IMR-90 (cell line): ENCODE results near the gene MCAM. TPM values are rescaled to one million over a fixed set of nuclear protein-coding genes. Genes with fewer than 3 reads are reported as not detected.

Experiments used
- ATAC-seq: fragments of 200-7000 bp; cut with Tn5 transposase; 2 replicates; pipeline ENCODE4 v1.9.1; 2020; ENCODE audit warnings: low read depth, mild to moderate bottlenecking, moderate library complexity
- BruUV-seq: library from RNA; stranded (reverse); fragments of 400-500 nt; replicated peaks from 2 replicates; lab custom pipeline; 2021; lab: Mats Ljungman, UMichigan
- CTCF ChIA-PET: fragments of 300-600 bp; formaldehyde crosslinking; extraction: SDS; loops from one replicate; lab custom pipeline; 2021; ENCODE audit warnings: antibody characterized with exemption; lab: Yijun Ruan, JAX
- POLR2A ChIA-PET: fragments of 300-600 bp; sonication (Branson Sonifier 250); formaldehyde crosslinking; loops from one replicate; lab custom pipeline; 2022; ENCODE audit warnings: antibody characterized with exemption; ENCODE audit not compliant: unreplicated experiment; lab: Charles Lee
- DNase-seq: peaks from one replicate; pipeline ENCODE4 v3.0.0; 2013
- H2AFZ ChIP-seq: replicated peaks from 2 replicates; pipeline ENCODE3; 2013; ENCODE audit warnings: low read length, mild to moderate bottlenecking; ENCODE audit not compliant: poor library complexity
- H2AK5ac ChIP-seq: 2 replicates; pipeline ENCODE4 v1.6.1; 2013; ENCODE audit warnings: low read depth, low read length, inconsistent platforms
- H2AK9ac ChIP-seq: replicated peaks from 2 replicates; pipeline ENCODE3; 2013; ENCODE audit warnings: mild to moderate bottlenecking, low read depth, low read length, moderate library complexity; ENCODE audit not compliant: poor library complexity
- H2BK120ac ChIP-seq: 2 replicates; pipeline ENCODE4 v1.6.1; 2013; ENCODE audit warnings: low read depth, low read length, inconsistent platforms
- H2BK15ac ChIP-seq: 3 replicates; pipeline ENCODE4 v1.6.1; 2013; ENCODE audit warnings: low read depth, low read length, inconsistent platforms
- H2BK20ac ChIP-seq: 2 replicates; pipeline ENCODE4 v1.6.1; 2013; ENCODE audit warnings: low read depth, mild to moderate bottlenecking, inconsistent platforms, low read length, moderate library complexity
- H2BK5ac ChIP-seq: 2 replicates; pipeline ENCODE4 v1.6.1; 2013; ENCODE audit warnings: mild to moderate bottlenecking, low read depth, low read length, inconsistent platforms; ENCODE audit not compliant: poor library complexity, severe bottlenecking
- H3K14ac ChIP-seq: replicated peaks from 2 replicates; pipeline ENCODE4 v1.6.1; 2013; ENCODE audit warnings: low read depth, low read length, inconsistent platforms
- H3K18ac ChIP-seq: 2 replicates; pipeline ENCODE4 v1.6.1; 2013; ENCODE audit warnings: low read depth, low read length, control low read depth
- H3K23ac ChIP-seq: 2 replicates; pipeline ENCODE4 v1.6.1; 2013; ENCODE audit warnings: low read depth, low read length, inconsistent platforms
- H3K27ac ChIP-seq: 2 replicates; pipeline ENCODE4 v1.5.1; 2013; ENCODE audit warnings: mild to moderate bottlenecking, control low read depth, low read length; ENCODE audit not compliant: insufficient read depth
- H3K27me3 ChIP-seq: 2 replicates; pipeline ENCODE4 v1.6.1; 2013; ENCODE audit warnings: low read length; ENCODE audit not compliant: control insufficient read depth, insufficient read depth
- H3K36me3 ChIP-seq: 2 replicates; pipeline ENCODE4 v1.6.1; 2013; ENCODE audit warnings: low read length, mixed read lengths; ENCODE audit not compliant: control insufficient read depth, insufficient read depth
- H3K4ac ChIP-seq: 2 replicates; pipeline ENCODE4 v1.6.1; 2013; ENCODE audit warnings: low read depth, low read length, inconsistent platforms
- H3K4me1 ChIP-seq: 2 replicates; pipeline ENCODE4 v1.6.1; 2013; ENCODE audit warnings: low read length, mixed read lengths; ENCODE audit not compliant: control insufficient read depth, insufficient read depth
- H3K4me2 ChIP-seq: 2 replicates; pipeline ENCODE4 v1.6.1; 2013; ENCODE audit warnings: low read depth, mild to moderate bottlenecking, control low read depth, low read length, moderate library complexity
- H3K4me3 ChIP-seq: 2 replicates; pipeline ENCODE4 v1.5.1; 2013; ENCODE audit warnings: low read depth, mild to moderate bottlenecking, control low read depth, low read length, moderate library complexity; ENCODE audit not compliant: insufficient read depth
- H3K56ac ChIP-seq: 2 replicates; pipeline ENCODE4 v1.6.1; 2013; ENCODE audit warnings: low read length, inconsistent platforms; ENCODE audit not compliant: insufficient read depth; ENCODE audit errors: extremely low read depth
- H3K79me1 ChIP-seq, 2 experiments: 2 replicates each; pipeline ENCODE4 v1.6.1; 2013; ENCODE audit warnings: low read length in 2 of 2, inconsistent platforms in 1 of 2, low read depth in 1 of 2
- H3K9ac ChIP-seq: 2 replicates; pipeline ENCODE4 v1.6.1; 2013; ENCODE audit warnings: low read depth, low read length, control low read depth
- H3K9me1 ChIP-seq: 2 replicates; pipeline ENCODE4 v1.6.1; 2013; ENCODE audit warnings: low read length, inconsistent platforms; ENCODE audit not compliant: insufficient read depth
- H3K9me3 ChIP-seq: 2 replicates; pipeline ENCODE4 v1.6.1; 2013; ENCODE audit warnings: low read length; ENCODE audit not compliant: control insufficient read depth, insufficient read depth
- H4K20me1 ChIP-seq: 2 replicates; pipeline ENCODE4 v1.6.1; 2013; ENCODE audit warnings: low read length, inconsistent platforms; ENCODE audit not compliant: insufficient read depth
- H4K5ac ChIP-seq: 2 replicates; pipeline ENCODE4 v1.6.1; 2013; ENCODE audit warnings: mild to moderate bottlenecking, low read depth, low read length, control low read depth
- H4K8ac ChIP-seq, 2 experiments: 2 replicates each; pipeline ENCODE4 v1.6.1; 2013; ENCODE audit warnings: low read depth in 2 of 2, low read length in 2 of 2, control low read depth in 1 of 2, inconsistent platforms in 1 of 2
- H4K91ac ChIP-seq: 2 replicates; pipeline ENCODE4 v1.6.1; 2013; ENCODE audit warnings: low read depth, low read length, inconsistent platforms; ENCODE audit not compliant: insufficient read depth
- BHLHE40 ChIP-seq: fragments of 150-350 bp; IDR thresholded peaks from 2 replicates; pipeline ENCODE4 v1.6.1; 2016; ENCODE audit warnings: mild to moderate bottlenecking, low read depth, low read length
- CEBPB ChIP-seq: IDR thresholded peaks from 2 replicates; pipeline ENCODE4 v1.6.1; 2012; ENCODE audit warnings: low read depth, low read length, improper control_type of control experiment
- CHD1 ChIP-seq: IDR thresholded peaks from 2 replicates; pipeline ENCODE4 v1.6.1; 2012; ENCODE audit warnings: low read depth, low read length, improper control_type of control experiment
- FOS ChIP-seq: fragments of 150-350 bp; IDR thresholded peaks from 2 replicates; pipeline ENCODE4 v1.6.1; 2016; ENCODE audit warnings: low read depth, low read length
- NFE2L2 ChIP-seq: fragments of 150-350 bp; IDR thresholded peaks from 2 replicates; pipeline ENCODE4 v1.6.1; 2016; ENCODE audit warnings: low read depth, mild to moderate bottlenecking, low read length
- POLR2A ChIP-seq: IDR thresholded peaks from 2 replicates; pipeline ENCODE4 v1.6.1; 2012; ENCODE audit warnings: mild to moderate bottlenecking, low read depth, low read length
- RAD21 ChIP-seq: IDR thresholded peaks from 2 replicates; pipeline ENCODE4 v1.6.1; 2012; ENCODE audit warnings: low read length, improper control_type of control experiment
- RCOR1 ChIP-seq: IDR thresholded peaks from 2 replicates; pipeline ENCODE4 v1.6.1; 2012; ENCODE audit warnings: mild to moderate bottlenecking, low read length, improper control_type of control experiment; ENCODE audit not compliant: insufficient replicate concordance
- RFX5 ChIP-seq: IDR thresholded peaks from 2 replicates; pipeline ENCODE4 v1.8.0; 2012; ENCODE audit warnings: low read depth, mild to moderate bottlenecking, low read length, moderate library complexity
- SMC3 ChIP-seq: fragments of 150-350 bp; IDR thresholded peaks from 2 replicates; pipeline ENCODE4 v1.6.1; 2016; ENCODE audit warnings: low read depth, mild to moderate bottlenecking, antibody characterized with exemption, low read length, moderate library complexity
- WGBS, 2 experiments: methylation state at CpG; one replicate each; pipeline versions ENCODE4 v1.1.5 to v1.1.7; 2013; ENCODE audit warnings: missing lambda C conversion rate in 2 of 2; ENCODE audit not compliant: insufficient read length in 1 of 2; ENCODE audit errors: extremely low coverage in 2 of 2; 5-methylcytosine and 5-hydroxymethylcytosine counted together
- dilution Hi-C: fragments of 300-500 bp; cut with HindIII; formaldehyde crosslinking; loops from one replicate; pipeline ENCODE4 v1.14.3; 2018; ENCODE audit warnings: low sequenced_read_pairs; ENCODE audit not compliant: unreplicated experiment
- in situ Hi-C: fragments of 300-500 bp; cut with MboI; formaldehyde crosslinking; loops from 3 replicates; pipeline ENCODE4 v1.14.3; 2019; ENCODE audit warnings: low sequenced_read_pairs, inconsistent platforms, mixed read lengths
- intact Hi-C: fragments of 100-400 bp; cut with micrococcal nuclease; formaldehyde crosslinking; loops from 2 replicates; pipeline ENCODE4 v1.10.0; 2022
- polyA plus RNA-seq, 3 experiments: library from polyadenylated mRNA; depleted of rRNA; stranded (reverse); fragments of >200 nt; gene quantifications; 2 replicates each; pipeline ENCODE4 v1.2.3, GENCODE V29; 2012; ENCODE audit warnings: low replicate concordance in 1 of 3
- total RNA-seq: library from RNA; depleted of rRNA; stranded (reverse); fragments of >200 nt; gene quantifications from 2 replicates; pipeline ENCODE4 v1.2.3, GENCODE V29; 2012
- TF ChIP-seq, protein P1 (sequence below): fragments of 150-350 bp; IDR thresholded peaks from 2 replicates; pipeline ENCODE4 v1.6.1; 2017; ENCODE audit warnings: mild to moderate bottlenecking, antibody characterized with exemption, low read length, low read depth
- TF ChIP-seq, protein P2 (sequence below): fragments of 150-350 bp; IDR thresholded peaks from 2 replicates; pipeline ENCODE4 v1.6.1; 2016; ENCODE audit warnings: low read depth, mild to moderate bottlenecking, low read length, moderate library complexity, borderline replicate concordance
- TF ChIP-seq, protein P3 (sequence below): conservative IDR thresholded peaks from 2 replicates; pipeline ENCODE4 v1.5.1; 2012; ENCODE audit warnings: mild to moderate bottlenecking, low read depth, low read length, improper control_type of control experiment

MCAM gene
- total and polyA plus RNA-seq, 2 of the 4 experiments (the other 2 are of a cell fraction), result 95.1 to 131 TPM

DNA sequence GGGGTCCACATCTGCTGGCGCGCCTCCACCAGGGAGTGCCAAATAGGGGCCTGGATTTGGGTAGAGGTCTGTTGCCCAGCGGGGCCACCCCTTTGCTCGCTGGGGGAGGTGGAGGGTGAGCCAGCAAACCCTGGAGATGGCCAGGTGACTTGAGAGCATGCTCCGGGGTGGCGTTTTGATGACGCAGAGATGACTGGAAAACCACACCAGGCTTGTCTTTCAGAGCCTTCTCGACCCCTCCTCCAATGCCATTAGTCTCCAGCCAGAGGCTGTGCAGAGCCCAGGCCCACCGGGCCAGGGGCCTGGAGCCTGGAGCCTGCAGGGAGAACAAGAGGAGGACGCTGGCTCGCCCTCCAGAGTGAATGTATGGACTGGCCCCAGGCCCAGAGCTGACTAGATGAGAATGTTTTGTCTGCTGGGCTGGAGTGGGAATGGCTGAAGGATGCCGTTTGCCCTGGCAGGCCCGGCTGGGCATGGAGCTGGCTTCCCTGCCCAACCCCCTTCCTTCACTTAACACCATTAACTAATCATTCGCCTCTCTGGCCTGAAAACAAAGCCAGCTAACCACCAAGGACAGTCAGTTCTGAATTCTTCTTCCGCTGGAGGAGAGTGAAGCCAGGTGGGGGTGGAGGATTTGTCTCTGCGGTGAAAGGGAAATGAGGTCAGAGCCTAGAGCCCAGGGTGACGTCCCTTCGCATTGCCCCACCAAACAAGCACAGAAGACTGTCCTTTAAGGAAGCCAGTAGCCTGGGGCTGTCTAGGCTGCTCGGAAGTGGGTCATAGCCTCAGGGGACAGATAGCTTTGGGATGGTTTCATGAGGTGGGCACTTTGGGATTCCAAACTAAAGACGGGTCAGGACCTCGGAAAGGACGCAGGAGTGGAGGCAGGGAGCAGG, 1.6 kb upstream of the MCAM start:
- peak overlapping the region; percentile 86 for H2BK20ac ChIP-seq
- H3K27ac ChIP-seq, result peak overlapping the region; percentile 38
- H4K91ac ChIP-seq, result peak overlapping the region; percentile 91
- peak overlapping the region; percentile 69 for H2BK5ac ChIP-seq
- peaks cover 9% of the 10 kb centered on the region for H3K36me3 ChIP-seq
- ATAC-seq (peak; percentile 3), DNase-seq (peak; percentile 81)
- peak overlapping the region; percentile 78; the same call in 2 of the 3 replicates for H2BK15ac ChIP-seq
- H3K79me1 ChIP-seq, result peaks cover 11 to 60% of the 10 kb centered on the region in 2 experiments; a peak in 3 of 4 replicates
- BruUV-seq, result no TSS peak
- peak overlapping the region; percentile 91 for H2AFZ ChIP-seq
- POLR2A ChIA-PET, result interaction anchor here (0.5 to 1.0 kb wide), 2 partner anchors 19 to 66 kb away, joined by 3 to 12 read pairs; no protein-coding TSS in a partner anchor
- H2BK120ac ChIP-seq, result peak overlapping the region; percentile 92
- peak overlapping the region; percentile 72 for H3K23ac ChIP-seq
- in situ Hi-C loops, result no loop called here
- dilution Hi-C loops, result no loop called here
- 32% methylated on average over 5 of the region's 22 CpGs; no CpG with 5 or more reads in 1 of the 2 experiments for WGBS, 2 experiments
- no peak overlapping the region for H3K4me3 ChIP-seq
- H3K4ac ChIP-seq, result peak overlapping the region; percentile 86
- peaks cover 49% of the 10 kb centered on the region for H3K4me1 ChIP-seq
- peak overlapping the region; percentile 67 for H3K56ac ChIP-seq
- intact Hi-C loops, result no loop called here
- H4K8ac ChIP-seq, result peak overlapping the region; percentile 23 to 77
- peaks cover 26% of the 10 kb centered on the region for H3K9me1 ChIP-seq
- H3K9ac ChIP-seq, result peak overlapping the region; percentile 6; the same call in 1 of the 2 replicates
- CTCF ChIA-PET, result interaction anchor here (0.6 to 1.1 kb wide), 4 partner anchors 20 to 287 kb away, joined by 3 to 7 read pairs (median 3); no protein-coding TSS in a partner anchor
- H3K4me2 ChIP-seq, result peak overlapping the region; percentile 0
- H3K27me3 ChIP-seq, result no peaks in the 10 kb centered on the region
- H4K5ac ChIP-seq, result peak overlapping the region; percentile 61
- H3K9me3 ChIP-seq, result no peaks in the 10 kb centered on the region
- H4K20me1 ChIP-seq, result peaks cover 19% of the 10 kb centered on the region
- peak overlapping the region; percentile 93 for H2AK9ac ChIP-seq
- peak overlapping the region; percentile 74 for H2AK5ac ChIP-seq
- H3K18ac ChIP-seq, result peak overlapping the region; percentile 30
- H3K14ac ChIP-seq, result peak overlapping the region; percentile 87
- TF ChIP-seq RCOR1 (peak; percentile 34), CEBPB (peak; percentile 76), SMC3 (no peak), POLR2A (no peak; the same call in 1 of the 2 replicates), BHLHE40 (no peak), CHD1 (no peak), RFX5 (no peak), FOS (no peak), NFE2L2 (peak; percentile 20; the same call in 1 of the 2 replicates), RAD21 (no peak)
- TF ChIP-seq, protein P1, sequence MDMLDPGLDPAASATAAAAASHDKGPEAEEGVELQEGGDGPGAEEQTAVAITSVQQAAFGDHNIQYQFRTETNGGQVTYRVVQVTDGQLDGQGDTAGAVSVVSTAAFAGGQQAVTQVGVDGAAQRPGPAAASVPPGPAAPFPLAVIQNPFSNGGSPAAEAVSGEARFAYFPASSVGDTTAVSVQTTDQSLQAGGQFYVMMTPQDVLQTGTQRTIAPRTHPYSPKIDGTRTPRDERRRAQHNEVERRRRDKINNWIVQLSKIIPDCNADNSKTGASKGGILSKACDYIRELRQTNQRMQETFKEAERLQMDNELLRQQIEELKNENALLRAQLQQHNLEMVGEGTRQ, result peak; percentile 25; the same call in 1 of the 2 replicates
- TF ChIP-seq, protein P2, sequence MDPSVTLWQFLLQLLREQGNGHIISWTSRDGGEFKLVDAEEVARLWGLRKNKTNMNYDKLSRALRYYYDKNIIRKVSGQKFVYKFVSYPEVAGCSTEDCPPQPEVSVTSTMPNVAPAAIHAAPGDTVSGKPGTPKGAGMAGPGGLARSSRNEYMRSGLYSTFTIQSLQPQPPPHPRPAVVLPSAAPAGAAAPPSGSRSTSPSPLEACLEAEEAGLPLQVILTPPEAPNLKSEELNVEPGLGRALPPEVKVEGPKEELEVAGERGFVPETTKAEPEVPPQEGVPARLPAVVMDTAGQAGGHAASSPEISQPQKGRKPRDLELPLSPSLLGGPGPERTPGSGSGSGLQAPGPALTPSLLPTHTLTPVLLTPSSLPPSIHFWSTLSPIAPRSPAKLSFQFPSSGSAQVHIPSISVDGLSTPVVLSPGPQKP, result no peak
- TF ChIP-seq, protein P3, sequence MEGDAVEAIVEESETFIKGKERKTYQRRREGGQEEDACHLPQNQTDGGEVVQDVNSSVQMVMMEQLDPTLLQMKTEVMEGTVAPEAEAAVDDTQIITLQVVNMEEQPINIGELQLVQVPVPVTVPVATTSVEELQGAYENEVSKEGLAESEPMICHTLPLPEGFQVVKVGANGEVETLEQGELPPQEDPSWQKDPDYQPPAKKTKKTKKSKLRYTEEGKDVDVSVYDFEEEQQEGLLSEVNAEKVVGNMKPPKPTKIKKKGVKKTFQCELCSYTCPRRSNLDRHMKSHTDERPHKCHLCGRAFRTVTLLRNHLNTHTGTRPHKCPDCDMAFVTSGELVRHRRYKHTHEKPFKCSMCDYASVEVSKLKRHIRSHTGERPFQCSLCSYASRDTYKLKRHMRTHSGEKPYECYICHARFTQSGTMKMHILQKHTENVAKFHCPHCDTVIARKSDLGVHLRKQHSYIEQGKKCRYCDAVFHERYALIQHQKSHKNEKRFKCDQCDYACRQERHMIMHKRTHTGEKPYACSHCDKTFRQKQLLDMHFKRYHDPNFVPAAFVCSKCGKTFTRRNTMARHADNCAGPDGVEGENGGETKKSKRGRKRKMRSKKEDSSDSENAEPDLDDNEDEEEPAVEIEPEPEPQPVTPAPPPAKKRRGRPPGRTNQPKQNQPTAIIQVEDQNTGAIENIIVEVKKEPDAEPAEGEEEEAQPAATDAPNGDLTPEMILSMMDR, result no peak
